HG02798 (cell line): ENCODE results near the gene WASF3.
A peak's percentile ranks its signal among the peaks of the same experiment; 100 is the strongest.

Experiments used
- ATAC-seq: cut with Tn5 transposase; IDR thresholded peaks from one replicate; pipeline ENCODE4 v1.9.1; 2021; ENCODE audit warnings: mild to moderate bottlenecking; ENCODE audit not compliant: unreplicated experiment, poor library complexity

Gene WASF3, protein sequence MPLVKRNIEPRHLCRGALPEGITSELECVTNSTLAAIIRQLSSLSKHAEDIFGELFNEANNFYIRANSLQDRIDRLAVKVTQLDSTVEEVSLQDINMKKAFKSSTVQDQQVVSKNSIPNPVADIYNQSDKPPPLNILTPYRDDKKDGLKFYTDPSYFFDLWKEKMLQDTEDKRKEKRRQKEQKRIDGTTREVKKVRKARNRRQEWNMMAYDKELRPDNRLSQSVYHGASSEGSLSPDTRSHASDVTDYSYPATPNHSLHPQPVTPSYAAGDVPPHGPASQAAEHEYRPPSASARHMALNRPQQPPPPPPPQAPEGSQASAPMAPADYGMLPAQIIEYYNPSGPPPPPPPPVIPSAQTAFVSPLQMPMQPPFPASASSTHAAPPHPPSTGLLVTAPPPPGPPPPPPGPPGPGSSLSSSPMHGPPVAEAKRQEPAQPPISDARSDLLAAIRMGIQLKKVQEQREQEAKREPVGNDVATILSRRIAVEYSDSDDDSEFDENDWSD

DNA sequence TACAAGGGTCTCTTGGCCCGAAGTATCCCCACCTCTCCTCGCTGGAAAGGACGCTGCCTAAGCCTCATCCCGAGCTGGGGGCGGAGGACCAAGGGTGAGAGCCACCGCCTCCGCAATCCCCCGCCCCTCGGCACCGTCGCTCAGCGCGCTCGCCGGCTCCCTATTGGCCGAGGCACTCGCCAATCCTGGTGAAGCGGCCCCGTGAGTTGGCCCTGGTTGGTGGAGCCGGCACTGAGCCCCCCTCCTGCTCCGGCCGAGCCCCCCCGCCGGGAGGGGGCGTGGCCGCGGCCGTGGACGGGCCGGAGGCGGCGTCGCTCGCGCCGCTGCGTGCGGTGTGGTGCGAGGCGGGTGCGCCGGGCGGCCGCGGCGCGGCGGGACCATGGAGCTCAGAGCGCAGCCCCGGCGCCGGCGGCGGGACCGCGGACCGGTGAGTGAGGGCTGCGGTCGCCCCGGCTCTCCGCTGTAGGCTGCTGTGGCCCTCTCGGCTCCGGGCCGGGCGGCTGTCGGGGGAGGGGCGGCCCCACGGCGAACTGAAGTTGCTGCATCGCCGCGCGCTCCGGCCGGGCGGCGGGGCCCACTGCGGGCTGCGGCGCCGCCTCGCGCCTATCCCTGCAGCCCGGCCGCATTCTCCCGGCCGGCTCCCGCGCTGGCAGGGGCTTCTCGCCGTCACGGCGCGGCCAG is at the start of gene WASF3:
TSS of gene WASF3 (plus strand) at position 291 of the 681 bp plus-strand sequence. CDS start 84,588 bp downstream, outside the sequence.
- peak; percentile 97 for ATAC-seq

DNA sequence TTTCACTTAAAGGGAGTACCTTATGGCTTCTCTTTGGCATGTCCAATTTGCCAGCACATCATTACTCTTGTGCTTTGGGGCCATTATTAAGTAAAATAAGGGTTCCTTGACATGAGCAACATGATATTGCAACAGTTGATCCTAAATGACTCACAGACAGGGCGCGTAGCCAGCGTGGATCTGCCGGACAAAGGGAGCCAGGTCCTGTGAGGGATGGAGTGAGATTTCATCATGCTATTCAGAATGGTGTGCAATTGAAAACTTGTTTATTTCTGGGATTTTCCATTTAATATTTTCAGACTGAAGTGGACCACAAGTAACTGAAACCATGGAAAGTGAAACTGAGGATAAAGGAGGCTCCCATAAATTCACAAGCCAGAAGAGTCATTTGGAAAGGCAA is 48.6 kb upstream of the WASF3 start:
- ATAC-seq: no peak

DNA sequence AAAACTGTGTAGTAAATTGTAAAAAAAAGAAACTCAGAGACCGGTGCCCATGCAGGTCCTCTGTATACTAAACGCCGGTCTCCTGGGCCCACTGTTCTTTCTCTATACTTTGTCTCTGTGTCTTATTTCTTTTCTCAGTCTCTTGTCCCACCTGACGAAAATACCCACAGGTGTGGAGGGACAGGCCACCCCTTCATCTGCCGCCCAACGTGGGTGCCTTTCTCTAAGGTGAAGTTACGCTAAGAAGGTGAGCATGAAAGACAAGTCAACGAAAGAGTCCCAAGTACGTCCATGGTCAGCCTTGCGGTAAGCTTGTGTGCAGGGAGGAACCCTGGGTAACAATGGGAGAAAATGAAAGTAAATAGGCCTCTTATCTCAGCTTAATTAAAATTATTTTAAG is 48.0 kb upstream of the WASF3 start:
- no peak for ATAC-seq

DNA sequence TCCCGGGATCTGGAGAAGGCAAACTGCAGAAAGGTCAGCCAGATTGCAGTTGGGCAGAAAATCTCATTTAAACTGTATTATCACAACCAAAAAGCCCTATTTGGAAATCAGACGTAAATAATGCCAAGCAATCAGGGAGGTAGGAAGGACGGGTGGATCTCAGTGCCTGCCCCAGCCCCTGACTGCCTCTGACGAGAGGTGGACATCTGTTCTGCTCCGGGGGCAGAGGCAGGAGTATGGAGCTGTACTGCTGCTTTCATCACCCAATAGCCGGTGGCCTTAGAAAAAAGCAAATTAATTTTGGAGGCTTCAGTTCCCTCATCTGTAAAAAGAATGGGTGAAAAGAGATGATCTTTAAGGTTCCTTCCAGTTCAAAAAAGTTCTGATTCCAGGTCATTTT is 43.6 kb upstream of the WASF3 start:
- no peak for ATAC-seq

DNA sequence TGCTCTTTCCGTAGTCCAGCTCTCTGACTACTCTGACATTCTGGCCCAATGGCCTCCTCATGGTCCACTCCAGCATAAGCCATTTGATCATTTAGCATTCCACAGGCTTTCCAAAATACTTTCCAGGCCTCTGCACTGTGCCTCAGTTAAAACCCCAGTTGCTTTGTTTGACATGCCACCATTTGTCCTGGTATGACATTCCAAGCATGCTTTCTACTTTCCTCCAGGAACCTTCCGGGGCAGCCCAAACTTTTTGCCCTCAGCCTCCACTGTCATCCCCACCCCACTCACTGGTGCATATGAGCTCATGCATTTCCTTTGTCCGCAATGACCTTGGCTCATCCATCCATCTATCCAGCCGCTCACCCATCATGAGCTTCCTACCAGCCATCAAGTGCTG is 41.8 kb upstream of the WASF3 start:
- no peak for ATAC-seq

DNA sequence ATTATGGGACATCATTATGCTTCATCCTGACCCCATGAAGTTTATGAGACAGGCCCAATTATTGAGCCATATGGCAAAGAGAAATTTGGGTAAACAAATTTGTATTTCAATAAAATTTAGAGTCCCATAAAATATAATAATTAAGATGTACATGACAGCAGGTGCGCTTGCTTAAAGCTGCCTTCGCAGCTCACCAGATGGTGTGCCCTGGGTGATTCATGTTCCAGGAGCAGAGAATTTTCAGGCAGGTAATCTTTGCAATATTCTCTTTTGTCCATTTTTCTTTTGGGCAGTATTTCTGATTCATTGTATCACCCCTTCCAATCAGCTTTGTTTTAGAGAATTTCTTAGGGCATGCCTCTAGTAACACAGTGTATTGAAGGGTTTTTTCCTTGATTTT is 39.5 kb upstream of the WASF3 start:
- ATAC-seq: no peak

GRCh38 chr13:26518451-26518959 is 39.0 kb upstream of the WASF3 start:
- ATAC-seq: no peak

DNA sequence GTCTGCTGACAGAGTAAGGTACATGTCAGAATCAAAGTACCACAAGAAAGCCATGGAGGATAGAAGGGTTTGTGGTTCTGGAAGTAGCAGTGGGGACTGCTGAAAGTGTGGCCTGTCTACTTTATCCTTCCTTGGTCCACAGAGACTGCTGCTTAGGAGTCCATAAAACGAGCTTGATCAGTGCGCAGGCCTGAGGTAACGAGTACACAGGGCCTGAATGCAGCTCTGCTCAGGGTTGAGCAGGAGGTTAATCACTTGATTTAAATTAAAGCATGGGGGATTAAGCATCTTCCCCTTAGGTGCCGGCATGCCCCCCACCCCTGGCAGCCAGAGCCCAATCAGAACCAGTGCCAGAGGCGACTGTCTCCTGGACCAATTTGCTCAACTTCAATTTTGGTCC is 34.9 kb upstream of the WASF3 start:
- no peak for ATAC-seq

- ATAC-seq: no peak
Observed at GRCh38 chr13:26523007-26523406, 34.5 kb upstream of the WASF3 start.

DNA sequence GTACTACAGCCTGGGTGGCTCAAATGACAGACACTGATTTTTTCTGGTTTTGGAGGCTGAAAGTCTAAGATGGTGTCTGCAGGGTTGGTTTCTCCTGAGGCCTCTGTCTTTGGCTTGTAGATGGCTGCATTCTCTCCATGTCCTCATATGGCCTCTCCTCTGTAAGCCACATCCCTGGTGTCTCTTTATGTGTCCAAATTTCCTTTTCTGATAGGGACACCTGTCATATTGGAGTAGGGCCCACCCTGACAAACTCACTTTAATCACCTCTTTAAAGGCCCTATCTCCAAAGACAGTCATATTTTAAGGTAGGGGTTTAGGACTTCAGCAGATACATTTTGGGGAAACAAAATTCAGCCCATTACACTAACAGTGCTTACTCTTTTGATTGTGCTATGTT is 32.0 kb upstream of the WASF3 start:
- no peak for ATAC-seq

DNA sequence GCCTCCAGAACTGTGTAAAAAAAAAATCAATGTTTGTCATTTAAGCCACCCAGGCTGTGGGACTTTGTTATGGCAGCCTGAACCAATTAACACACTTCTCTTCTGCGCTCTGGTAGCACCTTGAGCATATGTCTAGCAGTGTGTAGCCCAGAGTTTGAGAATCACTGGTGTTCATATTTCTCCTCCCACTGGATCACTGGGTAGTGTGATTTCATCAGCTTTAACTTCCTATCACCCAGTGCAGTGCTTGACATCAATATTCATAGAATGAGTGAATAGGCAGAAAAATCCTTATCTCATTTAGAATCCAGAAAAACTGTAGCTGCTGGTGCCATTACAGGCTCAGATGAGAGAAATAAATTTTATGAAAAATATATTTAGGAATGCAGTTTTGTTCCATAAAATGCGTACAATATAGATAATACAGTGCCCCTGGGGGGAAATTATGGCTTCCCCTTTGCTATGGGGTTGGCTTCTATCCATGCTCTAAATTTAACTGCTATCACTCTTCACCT is 30.7 kb upstream of the WASF3 start:
- ATAC-seq: no peak

DNA sequence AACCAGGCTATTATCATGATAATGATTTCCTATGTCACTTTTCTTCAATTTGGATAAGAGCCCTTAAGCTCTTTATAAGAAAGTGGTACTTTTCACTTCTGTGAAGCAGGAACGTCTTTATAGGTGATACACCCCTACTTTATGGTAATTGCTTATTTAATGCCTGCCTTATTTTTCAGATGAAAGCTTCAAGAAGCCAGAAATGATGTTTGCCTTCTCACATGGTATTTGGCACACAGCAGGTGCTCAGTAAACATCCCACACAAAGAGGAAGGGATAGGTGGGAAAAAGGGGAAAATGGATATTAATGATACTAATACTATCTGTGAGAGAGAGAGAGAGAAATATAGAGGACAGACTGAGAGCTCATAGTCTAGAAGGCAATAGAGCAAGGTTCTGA is 29.0 kb upstream of the WASF3 start:
- ATAC-seq: no peak

DNA sequence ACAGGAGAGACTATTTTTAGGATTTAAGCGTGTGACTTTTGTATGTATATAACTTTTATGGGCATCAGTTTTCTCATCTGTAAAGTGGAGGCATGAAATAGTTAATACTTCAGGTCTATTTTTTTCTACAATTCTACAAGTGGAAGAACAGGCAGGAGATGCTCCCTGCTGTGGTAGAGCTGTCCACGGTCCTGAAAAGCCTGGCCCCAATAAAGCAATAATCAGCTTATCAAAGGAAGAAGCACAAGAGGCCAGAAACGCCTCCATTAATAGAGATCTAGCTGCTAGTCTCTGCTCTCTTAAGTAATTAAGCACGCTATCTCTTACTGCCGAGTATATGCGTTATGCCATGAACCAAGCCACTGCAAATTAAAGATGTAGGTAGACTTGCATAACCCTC is 28.0 kb upstream of the WASF3 start:
- no peak for ATAC-seq

GRCh38 chr13:26531742-26532141 is 25.7 kb upstream of the WASF3 start:
- no peak for ATAC-seq

- ATAC-seq: no peak
Observed at GRCh38 chr13:26534036-26534726, 23.3 kb upstream of the WASF3 start.

DNA sequence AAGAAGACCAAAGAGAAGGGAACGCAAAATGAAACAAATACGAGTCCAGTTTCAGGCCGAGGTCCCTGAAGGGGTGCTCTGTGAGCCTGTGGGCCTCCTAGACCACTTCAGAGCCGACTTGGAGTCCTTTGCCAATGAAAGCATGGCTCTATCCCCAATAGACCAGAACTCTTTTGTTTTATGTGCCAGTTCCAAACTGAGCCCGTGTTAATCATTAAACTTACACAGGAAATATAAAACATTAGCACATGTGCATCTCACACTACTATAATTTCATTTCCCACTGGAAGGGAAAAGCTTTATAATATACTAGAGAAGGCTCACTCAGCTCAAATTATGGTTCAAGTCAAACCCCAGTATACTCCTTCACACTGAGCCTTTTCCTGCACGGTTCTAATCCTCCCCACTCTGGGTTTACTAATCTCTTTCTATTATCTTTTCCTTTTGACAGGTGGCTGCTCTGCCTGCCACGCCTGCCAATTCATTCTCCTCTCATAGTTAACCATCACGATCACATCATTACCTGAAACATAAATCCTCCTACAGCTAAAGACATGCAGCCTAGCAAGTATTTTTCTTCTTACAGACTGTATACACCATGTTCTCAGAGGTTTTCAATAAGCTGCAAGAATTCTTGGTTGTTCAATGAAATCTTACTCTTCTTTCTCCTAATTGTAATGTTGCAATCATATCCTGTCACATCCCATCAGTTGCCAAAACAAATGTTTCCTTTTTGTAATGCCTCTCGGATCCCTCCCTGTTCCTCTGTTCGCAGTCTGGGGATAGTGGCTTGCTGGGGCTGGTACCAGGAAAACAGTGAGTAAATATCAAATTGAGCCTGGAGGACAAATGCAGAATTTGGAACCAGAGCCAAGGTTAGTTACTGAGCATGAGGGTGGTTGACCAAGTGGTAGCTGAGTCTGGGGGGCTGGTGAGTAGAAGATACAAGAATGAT is 18.8 kb upstream of the WASF3 start:
- ATAC-seq: no peak

DNA sequence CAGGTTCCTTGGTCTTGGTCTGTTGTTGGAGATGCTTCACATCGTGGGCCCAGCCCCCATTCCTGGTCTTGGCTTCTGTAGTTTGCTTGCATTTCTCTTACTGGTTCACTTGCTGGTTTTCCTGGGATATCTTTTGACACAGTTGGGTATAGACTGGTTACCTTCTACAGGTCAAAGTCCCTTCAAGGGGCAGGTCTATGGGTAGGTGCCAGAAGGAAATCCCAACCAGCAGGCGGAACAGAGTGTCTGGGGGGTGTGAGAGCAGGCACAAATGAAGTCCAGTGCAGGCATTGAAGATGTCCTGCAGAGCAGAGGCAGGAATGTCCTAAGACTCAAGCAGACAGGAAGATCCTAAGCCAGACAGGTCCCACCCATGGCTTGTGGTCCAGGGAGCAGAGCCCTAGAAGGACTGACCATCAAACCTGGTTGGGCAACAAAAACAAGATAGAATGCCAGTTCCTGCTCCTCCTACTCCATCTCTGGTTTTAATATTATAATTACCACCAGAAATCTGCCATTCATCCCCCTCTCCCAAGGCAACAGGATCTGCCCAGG is 17.7 kb upstream of the WASF3 start:
- ATAC-seq: no peak

GRCh38 chr13:26540334-26540733 is 17.1 kb upstream of the WASF3 start:
- no peak for ATAC-seq

DNA sequence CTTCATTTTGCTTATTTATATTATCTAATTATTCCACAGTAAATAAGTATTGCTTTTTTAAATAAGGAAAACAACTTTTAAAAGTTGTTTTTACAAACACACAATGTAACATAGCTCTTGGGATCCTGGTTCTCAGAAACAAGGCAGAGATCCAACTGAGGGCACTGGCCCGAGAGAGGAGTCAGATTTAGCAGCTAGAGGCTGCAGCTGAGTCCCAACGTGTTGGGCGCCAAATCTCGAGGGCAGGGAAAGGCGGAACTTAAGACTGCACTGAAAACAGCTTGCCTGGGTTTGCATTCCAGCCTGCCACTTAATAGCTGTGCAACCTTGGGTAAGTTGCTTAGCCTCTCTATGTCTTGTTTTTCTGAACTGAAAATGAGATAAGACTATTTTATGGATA is 16.4 kb upstream of the WASF3 start:
- ATAC-seq: no peak
